Islet of Langerhans (tissue), 1 donor: ENCODE data around the gene RPL36A.

Experiments used
- FAIRE-seq: peaks from one replicate; lab custom pipeline; 2011; peaks lifted over from hg19 to GRCh38; lab: Jason Lieb, UNC

RPL36A gene

DNA sequence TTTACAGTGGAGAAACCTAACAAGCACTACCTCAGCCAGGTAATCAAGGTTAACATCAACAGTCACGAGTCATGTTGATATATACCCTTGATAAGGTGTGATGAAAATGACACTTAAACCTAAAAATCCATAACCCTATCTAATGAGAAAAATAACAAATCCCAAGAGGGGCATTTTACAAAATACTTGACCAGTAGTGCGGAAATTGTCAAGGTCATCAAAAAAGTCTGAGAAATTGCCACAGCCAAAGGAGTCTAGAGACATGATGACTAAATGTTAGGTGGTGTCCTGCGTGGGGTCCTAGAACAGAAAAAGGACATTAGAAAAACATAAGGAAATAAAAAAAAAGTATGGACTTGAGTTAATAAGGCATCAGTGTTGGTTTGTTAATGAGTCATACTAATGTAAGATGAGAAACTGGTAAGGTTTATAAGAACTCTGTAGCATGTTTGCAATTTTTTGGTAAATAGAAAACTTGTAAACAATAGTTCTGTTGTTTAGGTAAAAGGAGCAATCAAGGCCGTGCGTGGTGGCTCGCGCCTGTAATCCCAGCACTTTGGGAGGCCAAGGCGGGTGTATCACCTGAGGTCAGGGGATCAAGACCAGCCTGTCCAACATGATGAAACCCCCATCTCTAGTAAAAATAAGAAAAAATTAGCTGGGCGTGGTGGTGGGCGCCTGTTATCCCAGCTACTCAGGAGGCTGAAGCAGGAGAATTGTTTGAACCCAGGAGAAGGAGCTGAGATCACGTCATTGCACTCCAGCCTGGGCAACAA, 2.9 kb downstream of the RPL36A start:
- FAIRE-seq, result no peak

- no peak for FAIRE-seq
Observed at GRCh38 chrX:101394372-101394771, 3.6 kb downstream of the RPL36A start.

GRCh38 chrX:101395789-101396188, 5.0 kb downstream of the RPL36A start:
- FAIRE-seq, result no peak

DNA sequence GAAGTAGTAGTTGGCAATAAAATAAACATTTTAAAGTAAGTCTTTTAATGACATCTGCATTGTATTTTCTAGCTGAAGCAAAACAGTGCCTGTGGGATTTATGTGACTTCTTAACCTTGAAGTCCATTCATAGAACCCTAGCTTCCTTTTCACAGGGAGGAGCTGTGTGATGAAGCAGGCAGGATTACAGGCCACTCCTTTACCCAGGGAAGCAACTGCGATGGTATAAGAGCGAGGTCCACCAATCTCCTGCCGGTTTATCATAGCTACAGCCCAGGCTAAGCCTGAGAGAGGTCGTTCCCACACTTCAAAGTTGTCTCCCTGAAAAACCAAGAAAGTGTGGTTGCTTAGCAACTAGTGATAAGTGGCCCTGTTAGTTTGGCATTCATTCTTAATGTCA, 7.0 kb downstream of the RPL36A start:
- no peak for FAIRE-seq

DNA sequence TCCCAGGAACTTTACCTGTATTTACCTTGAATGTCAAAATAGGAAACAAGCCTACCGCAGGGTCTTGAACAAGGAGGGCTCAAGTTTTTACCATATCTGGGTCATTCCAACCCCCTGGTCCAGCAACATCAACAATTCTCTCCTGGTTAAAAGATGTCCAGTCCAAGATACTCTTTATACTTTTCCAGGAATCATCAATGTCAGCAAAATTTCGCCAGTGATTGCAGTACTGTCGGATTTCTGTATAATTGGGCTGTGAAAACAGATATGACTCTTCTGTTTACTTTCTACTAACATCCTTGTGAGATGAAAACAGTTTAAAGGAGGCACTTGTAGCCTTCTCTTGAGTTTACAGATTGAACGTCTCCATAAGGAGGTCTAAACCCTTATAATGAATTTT, 7.9 kb downstream of the RPL36A start:
- FAIRE-seq, result no peak

DNA sequence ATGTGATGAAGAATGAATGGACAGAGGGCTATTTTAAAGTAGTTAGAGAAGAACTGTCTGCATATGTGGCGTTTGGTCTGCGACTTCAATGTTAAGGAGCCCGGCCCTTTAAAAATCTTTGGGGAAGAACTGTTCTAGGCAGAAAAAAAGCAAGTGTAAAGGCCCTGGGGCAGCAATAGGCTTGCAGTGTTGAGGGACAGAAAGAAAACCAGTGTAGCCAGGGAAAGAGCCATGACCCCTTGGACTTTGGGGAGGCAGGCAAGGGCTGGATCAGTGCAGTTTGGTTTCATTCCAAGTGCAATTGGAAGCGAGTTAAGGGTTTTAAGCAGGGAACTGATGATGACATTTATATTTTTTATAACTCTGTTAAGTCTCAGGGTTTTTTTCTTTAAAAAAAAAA, 9.0 kb downstream of the RPL36A start:
- no peak for FAIRE-seq

- no peak for FAIRE-seq
Observed at GRCh38 chrX:101407167-101407747, 16.4 kb downstream of the RPL36A start.

DNA sequence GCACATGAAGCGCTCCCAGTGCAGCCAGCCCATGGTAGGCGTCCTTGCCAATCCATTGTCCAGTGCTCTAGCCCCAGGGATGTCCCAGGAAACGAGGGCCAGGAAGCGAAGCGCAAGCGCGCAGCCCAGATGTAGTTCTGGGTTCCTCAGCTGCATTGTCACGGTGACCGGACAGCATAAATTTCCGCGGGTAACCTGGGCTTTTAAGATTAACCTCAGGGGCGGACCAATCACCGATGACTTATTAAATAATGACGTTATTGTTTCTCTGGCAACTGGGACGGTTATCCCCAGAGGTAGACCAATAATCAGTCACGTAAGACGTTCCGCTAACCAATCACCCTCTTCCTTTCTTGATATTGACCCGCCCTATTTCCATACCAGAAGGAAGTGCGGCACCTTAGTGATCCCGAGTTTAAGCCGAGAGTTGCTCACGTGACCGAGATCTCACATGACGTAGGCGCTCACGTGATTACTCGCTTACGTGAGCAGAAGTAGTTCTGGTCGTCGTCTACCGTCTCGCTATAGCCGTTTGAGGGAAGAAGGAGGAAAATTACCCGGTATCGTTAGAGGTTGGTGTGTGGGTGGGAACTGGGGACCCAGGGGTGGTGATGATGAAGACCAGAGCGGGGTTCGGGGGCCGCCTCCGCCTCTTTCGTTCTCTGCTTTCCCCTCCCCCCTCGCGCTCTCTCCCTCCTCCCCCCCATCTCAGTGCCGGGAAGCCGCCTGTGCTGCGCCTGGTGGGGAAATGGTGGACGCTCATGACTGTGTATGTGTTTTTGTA, 17.1 kb downstream of the RPL36A start, which contains the start of the genes GLA and HNRNPH2:
Gene GLA (minus strand): TSS at position 178 of the 784 bp plus-strand sequence. CDS start 22 bp downstream, at position 156.
Gene HNRNPH2 (plus strand): TSS at position 475 of the 784 bp plus-strand sequence. CDS start 3,767 bp downstream, outside the sequence.
- FAIRE-seq, result peak; percentile 100

GRCh38 chrX:101408532-101408841, 17.7 kb downstream of the RPL36A start:
- no peak for FAIRE-seq

DNA sequence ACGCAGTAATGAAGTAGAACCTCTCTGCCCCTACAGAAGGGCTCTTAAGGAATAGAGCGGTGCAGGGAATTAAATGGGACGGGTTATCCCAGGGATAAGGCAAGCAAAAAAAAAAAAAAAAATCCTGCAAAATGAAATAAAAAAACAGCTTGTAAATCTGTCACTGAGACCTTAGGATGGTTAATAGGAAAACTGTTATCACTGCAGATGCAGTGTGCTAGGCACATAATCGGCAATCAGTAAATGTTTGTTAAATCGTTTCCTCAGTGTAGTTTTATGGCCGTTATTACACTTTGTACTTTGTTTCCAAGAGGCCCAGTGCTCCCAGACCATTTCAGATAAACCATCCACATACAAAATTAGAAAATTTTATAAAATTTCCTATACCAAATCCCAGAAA, 18.2 kb downstream of the RPL36A start:
- peak; percentile 5 for FAIRE-seq

DNA sequence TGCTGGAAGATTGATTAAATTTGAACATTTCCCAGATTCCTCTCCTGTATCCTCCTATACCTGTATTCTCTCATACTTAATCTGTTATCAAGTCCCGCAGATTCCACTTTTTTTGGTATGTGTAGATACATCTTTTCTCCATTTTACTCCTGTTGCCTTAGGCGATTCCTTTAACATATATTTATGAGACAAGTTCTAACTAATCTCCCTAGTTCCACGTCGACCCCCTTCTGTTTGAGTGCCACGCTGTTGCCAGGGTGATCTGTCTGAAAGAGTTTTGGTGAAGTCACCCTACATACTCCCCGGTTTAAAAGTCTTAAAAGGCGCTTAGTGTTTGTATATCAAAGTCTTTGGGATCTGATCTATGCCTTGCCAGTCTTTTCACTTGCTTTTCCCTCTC, 19.6 kb downstream of the RPL36A start:
- FAIRE-seq, result no peak

DNA sequence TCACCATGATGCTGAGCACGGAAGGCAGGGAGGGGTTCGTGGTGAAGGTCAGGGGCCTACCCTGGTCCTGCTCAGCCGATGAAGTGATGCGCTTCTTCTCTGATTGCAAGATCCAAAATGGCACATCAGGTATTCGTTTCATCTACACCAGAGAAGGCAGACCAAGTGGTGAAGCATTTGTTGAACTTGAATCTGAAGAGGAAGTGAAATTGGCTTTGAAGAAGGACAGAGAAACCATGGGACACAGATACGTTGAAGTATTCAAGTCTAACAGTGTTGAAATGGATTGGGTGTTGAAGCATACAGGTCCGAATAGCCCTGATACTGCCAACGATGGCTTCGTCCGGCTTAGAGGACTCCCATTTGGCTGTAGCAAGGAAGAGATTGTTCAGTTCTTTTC, 21.2 kb downstream of the RPL36A start:
- FAIRE-seq, result no peak

GRCh38 chrX:101415180-101416145, 24.7 kb downstream of the RPL36A start:
- peak; percentile 87 for FAIRE-seq

DNA sequence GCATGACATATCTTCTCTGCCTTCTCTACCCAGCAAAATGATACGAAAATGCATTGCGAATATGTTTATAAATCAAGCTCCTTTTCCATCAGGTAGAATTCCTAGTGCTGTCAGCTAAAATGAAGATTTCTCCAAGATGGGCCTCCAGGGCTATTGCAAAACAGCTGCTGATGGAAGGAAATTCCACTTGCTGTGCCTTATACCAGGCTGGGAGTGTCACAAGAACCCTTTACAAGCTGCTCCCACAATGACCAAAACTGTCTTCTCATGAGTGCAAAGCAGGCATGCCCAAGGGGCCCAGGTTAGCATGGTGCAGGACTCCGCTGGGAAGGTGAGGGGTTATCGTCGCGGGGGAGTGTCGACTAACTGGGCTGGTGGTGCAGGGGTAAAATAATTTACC, 25.9 kb downstream of the RPL36A start:
- FAIRE-seq, result no peak

DNA sequence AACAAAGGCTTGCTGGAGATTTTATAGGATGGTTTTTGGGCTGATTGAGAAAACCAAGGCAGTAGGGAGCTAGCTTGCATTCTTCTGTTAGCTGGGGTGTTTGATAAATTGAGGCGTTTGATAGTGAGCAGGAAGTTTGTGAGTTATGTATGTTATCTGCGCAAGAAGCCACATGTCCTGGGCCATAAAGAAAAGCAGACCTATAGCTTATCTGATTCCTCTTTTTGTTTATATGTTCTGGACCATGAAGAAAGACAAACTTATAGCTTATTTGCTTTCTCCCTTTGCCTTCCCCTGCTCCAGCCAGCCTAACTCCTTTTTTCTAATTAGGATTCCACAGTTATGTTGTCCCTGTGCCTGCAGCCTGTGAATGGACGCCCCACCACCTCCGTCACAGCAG, 26.4 kb downstream of the RPL36A start:
- no peak for FAIRE-seq

DNA sequence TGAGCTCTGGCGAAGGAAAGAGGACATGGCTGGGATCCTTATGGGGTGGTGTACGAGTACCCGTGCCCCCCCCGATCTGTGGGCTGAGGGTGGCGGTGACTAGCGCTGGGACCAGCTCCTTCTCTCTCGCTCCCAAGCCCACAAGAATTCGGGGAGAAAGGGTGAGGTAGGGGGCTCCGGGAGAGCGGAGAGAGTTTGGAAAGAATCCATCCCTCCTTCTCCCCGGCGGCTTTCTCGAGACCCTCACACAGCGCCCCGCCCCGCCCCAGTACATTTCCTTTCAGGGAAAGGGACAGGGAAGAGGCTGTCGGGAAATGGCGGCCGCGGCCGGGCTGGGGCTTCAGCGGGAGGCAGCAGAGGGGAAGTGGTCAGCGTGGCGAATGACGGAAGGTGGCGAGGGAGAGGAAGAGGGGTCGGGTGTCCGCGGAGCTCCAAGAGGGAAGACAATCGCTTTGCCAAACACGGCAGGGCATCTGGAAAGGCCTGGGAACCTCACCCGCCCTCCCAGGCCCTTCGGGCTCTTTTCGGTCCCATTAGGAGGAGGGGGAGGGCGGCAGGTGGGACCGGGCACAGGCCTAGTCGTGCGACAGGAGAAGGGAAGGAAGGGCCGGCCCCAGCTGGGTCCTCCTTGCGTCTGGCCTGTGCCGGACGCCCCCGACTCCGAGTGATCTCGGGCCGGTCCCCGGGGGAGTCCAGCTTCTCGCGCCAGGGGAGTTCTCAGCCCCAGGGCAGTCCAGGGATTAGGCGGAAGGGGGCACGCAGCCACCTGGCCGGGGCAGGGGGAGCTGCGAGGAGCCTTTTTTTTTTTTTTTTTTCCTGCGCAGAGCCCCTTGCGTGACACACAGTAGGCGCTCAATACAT, 27.4 kb downstream of the RPL36A start:
- no peak for FAIRE-seq

- no peak for FAIRE-seq
Observed at GRCh38 chrX:101419489-101419888, 28.7 kb downstream of the RPL36A start.

GRCh38 chrX:101427954-101428353, 37.1 kb downstream of the RPL36A start:
- no peak for FAIRE-seq

DNA sequence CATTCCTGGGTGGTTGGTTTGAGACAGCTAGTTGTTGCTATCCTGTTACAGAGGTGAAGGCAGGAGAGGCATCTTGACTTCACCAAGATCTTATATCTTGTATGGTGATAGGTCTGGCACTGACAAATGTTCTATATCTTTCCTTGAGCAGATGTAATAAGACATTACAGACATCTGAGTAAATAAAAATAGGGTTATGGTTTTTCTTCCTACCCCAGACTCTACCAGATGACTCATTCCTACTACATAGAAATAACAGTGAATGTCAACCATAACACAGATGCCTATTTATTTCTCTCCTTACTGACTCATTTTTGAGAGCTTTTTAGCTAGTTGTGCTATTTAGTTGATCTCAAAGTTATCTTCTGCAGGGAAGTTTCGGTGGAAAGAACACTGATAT, 39.1 kb downstream of the RPL36A start:
- no peak for FAIRE-seq

DNA sequence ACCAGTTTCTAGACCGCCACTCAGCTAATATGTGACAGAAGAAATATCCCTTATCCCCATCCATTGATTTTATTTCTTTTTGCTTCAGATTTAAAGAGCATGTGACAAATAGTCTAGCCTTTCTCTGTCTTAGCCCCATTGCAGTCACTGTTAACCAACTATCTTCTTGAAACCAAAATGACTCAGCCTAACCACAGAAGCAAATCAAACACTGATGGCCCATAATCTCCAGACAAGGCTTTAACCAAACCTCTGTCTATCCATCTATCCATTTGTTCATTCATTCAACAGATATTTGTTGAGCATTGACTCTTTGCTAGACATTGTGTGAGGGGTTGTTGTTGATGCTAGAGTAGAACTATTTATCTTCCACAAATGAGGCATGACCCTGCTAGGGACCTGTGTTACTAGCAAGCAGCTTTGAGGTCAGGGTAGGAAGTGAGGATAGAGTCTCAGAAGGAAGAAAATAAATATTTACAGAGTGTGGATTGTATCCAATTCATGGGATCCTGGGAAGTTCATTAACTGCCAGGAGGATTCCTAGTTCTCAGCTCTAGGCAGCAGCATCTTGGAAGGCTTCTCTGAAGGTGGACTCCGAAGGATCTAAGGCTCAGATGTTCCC, 39.8 kb downstream of the RPL36A start:
- no peak for FAIRE-seq

DNA sequence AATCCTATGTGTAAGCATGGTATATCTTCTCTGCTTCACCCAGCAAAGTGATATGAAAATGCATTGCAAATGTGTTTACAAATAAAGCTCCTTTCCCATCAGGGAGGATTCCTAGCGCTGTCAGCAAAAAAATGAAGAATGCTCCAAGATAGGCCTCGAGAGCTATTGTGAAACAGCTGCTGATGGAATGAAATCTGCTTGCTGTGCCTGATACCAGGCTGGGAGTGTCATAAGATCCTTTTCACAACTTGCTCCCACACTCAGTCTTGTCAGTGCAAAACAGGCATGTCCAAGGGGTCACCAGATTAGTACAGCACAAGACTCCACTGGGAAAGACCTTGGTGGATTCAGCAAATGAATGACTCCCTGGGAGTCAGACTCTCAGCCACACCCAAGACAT, 51.3 kb downstream of the RPL36A start:
- FAIRE-seq, result no peak
